CD4-positive, CD25-positive, alpha-beta regulatory T cell (primary cell): ENCODE results near the gene GSTT2B. TPM values are rescaled to one million over a fixed set of nuclear protein-coding genes. Genes with fewer than 3 reads are reported as not detected.
"Not testable (repeated sequence)": the region's sequence is repeated elsewhere in the genome, so short reads cannot be mapped to it uniquely, and the experiment has no call there.

Source experiments
- ATAC-seq, 2 donors: fragments of 150-1000 bp; cut with Tn5 transposase; one replicate each; pipeline ENCODE4 v1.10.0; 2021; ENCODE audit warnings: low read depth in 2 of 2, moderate number of reproducible peaks in 2 of 2, moderate library complexity in 1 of 2
- DNase-seq, 3 donors: peaks; one replicate each; pipeline versions ENCODE4 v3.0.0 to v3.0.0-alpha.2; 2012 to 2022; ENCODE audit warnings: mixed read lengths in 1 of 3
- H3K27ac ChIP-seq: one replicate; pipeline ENCODE4 v1.7.0; 2013; ENCODE audit warnings: mild to moderate bottlenecking, low read length; ENCODE audit not compliant: insufficient read depth, poor library complexity, severe bottlenecking
- H3K27me3 ChIP-seq: one replicate; pipeline ENCODE4 v1.7.0; 2013; ENCODE audit warnings: low read length; ENCODE audit not compliant: control insufficient read depth, insufficient read depth
- H3K36me3 ChIP-seq: one replicate; pipeline ENCODE4 v1.7.0; 2013; ENCODE audit warnings: mild to moderate bottlenecking, low read length, moderate library complexity; ENCODE audit not compliant: control insufficient read depth, insufficient read depth
- H3K4me1 ChIP-seq: 2 replicates; pipeline ENCODE4 v1.7.0; 2013; ENCODE audit warnings: mild to moderate bottlenecking, low read length; ENCODE audit not compliant: insufficient read depth, control insufficient read depth, poor library complexity, severe bottlenecking
- H3K4me3 ChIP-seq: one replicate; pipeline ENCODE4 v1.7.0; 2013; ENCODE audit warnings: low read depth, mild to moderate bottlenecking, low read length, moderate library complexity
- H3K9me3 ChIP-seq, 2 experiments: 1 replicate in 1 of 2; 2 replicates in 1 of 2; pipeline ENCODE4 v1.7.0; 2013; ENCODE audit warnings: low read length in 2 of 2, mild to moderate bottlenecking in 1 of 2, moderate library complexity in 1 of 2; ENCODE audit not compliant: control insufficient read depth in 2 of 2
- H3K27ac Mint-ChIP-seq, 3 donors: one replicate each; pipeline ENCODE4 v1.8.0; 2020 to 2022; ENCODE audit warnings: mild to moderate bottlenecking in 3 of 3, mixed read lengths in 3 of 3, moderate library complexity in 2 of 3
- H3K27me3 Mint-ChIP-seq: one replicate; pipeline ENCODE4 v1.8.0; 2022; ENCODE audit warnings: mild to moderate bottlenecking, mixed read lengths
- H3K36me3 Mint-ChIP-seq: one replicate; pipeline ENCODE4 v1.8.0; 2020; ENCODE audit warnings: mixed read lengths
- H3K4me1 Mint-ChIP-seq, 4 donors: one replicate each; pipeline ENCODE4 v1.8.0; 2020 to 2022; ENCODE audit warnings: mixed read lengths in 4 of 4, mild to moderate bottlenecking in 1 of 4
- H3K4me3 Mint-ChIP-seq, 4 donors: one replicate each; pipeline ENCODE4 v1.8.0; 2020 to 2022; ENCODE audit warnings: mild to moderate bottlenecking in 4 of 4, mixed read lengths in 4 of 4, moderate library complexity in 3 of 4
- H3K9me3 Mint-ChIP-seq, 7 donors: one replicate each; pipeline ENCODE4 v1.8.0; 2020 to 2022; ENCODE audit warnings: mixed read lengths in 7 of 7, mild to moderate bottlenecking in 3 of 7, moderate library complexity in 2 of 7
- polyA plus RNA-seq, 4 donors: library from polyadenylated mRNA; unstranded; fragments of 300-500 nt; fragmentation: Illumina TruSeq; gene quantifications; one replicate each; pipeline ENCODE4 v1.2.3, GENCODE V29; 2021
- total RNA-seq: library from RNA; stranded (reverse); gene quantifications from one replicate; pipeline ENCODE4 v1.2.3, GENCODE V29; 2022

The GSTT2B gene
- total and polyA plus RNA-seq, 5 donors from 2014 or later, result not detected

DNA sequence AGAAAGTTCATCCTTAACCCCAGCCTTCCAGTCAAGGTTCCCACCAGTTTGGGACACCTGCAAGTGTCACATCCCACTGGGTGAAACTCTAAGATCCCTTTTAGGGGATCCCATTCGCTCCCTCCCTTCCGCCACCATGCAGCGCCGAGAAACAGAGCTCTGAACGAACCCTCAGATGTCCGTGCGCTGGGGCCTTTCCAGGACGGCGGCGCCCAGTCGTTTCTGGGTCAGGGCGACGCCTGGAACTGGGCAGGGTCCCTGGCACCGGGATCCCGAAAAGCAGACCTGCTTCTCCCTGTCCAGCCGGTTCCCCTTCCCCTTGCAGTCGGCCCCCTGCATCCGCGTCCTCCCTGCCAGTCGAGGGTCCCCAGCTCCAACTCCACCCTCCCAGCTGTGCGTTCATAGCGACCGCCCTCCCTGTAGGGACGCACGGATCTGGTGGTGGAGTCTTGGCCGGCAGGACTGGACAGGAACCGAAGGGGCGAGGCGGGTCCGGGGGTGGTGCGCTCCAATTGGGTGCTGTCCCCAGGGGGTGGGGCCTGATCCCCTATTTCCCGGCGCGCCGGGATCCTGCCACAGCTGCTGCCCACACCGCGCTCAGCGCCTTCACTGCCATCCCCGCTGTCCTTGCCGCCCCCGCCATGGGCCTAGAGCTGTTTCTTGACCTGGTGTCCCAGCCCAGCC lies 18.7 kb upstream of the GSTT2B start, which contains the start of gene GSTT2:
TSS of gene GSTT2 (plus strand) at position 578 of the 684 bp plus-strand sequence.
- H3K4me1 Mint-ChIP-seq, H3K9me3 ChIP-seq, ATAC-seq, H3K9me3 Mint-ChIP-seq, H3K27ac ChIP-seq, DNase-seq, H3K4me1 ChIP-seq, H3K36me3 Mint-ChIP-seq, H3K27me3 Mint-ChIP-seq, H3K36me3 ChIP-seq, H3K4me3 Mint-ChIP-seq, H3K27me3 ChIP-seq, H3K4me3 ChIP-seq: not testable (repeated sequence)
- H3K27ac Mint-ChIP-seq, result peak within 1 kb of the TSS in 1 of 3 donors; percentile 38

DNA sequence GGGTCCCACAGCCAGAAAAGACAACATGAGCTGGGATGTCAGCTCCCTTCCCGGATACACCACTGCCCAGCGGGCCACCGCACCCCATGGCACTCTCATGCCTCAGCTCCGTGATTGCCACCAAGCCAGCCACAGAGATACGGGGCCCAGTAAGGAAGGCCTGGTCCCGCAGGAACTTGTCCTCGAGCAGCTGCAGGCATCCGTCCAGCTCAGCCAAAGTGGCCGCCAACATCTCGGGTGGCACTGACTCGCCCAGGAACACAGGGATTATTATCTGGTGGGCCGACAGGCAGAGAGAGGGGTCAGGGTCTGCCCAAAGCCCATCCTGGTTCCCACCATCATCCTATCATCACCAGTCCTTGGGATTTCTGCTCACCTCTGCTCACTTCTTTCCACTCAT lies 16.3 kb upstream of the GSTT2B start:
- ATAC-seq, H3K27me3 ChIP-seq, H3K36me3 Mint-ChIP-seq, H3K4me1 ChIP-seq, H3K4me1 Mint-ChIP-seq, H3K4me3 Mint-ChIP-seq, H3K9me3 Mint-ChIP-seq, H3K4me3 ChIP-seq, H3K27ac ChIP-seq, H3K27ac Mint-ChIP-seq, DNase-seq, H3K27me3 Mint-ChIP-seq, H3K9me3 ChIP-seq, H3K36me3 ChIP-seq: not testable (repeated sequence)

DNA sequence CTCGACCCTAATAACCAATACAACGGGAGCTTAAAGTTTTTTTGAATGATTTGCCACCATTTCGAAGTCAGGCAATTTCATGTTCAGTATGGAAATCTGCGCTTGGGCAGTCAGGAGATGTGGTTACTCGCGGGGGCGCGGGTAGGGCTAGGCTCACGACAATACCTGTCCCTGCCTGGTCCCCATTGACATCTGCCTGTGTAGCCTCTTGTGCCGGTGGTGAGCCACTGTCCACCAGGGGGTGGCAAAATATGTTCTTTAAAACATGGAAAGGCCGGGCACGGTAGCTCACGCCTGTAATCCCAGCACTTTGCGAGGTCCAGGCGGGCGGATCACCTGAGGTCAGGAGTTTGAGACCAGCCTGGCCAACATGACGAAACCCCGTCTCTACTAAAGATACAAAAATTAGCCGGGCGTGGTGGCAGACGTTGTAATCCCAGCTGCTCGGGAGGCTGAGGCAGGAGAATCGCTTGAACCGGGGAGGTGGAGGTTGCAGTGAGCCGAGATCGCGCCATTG lies 13.9 kb upstream of the GSTT2B start:
- not testable (repeated sequence) for H3K9me3 Mint-ChIP-seq, H3K36me3 Mint-ChIP-seq, H3K4me3 ChIP-seq, DNase-seq, H3K27me3 ChIP-seq, H3K9me3 ChIP-seq, H3K4me3 Mint-ChIP-seq, H3K4me1 ChIP-seq, H3K27ac Mint-ChIP-seq, H3K27ac ChIP-seq, H3K27me3 Mint-ChIP-seq
- peaks cover 6 to 20% (median 13%) of the 10 kb centered on the region in 4 donors for H3K4me1 Mint-ChIP-seq
- peaks cover 19% of the 10 kb centered on the region for H3K36me3 ChIP-seq
- peak in 1 of 2 donors; percentile 24 for ATAC-seq

DNA sequence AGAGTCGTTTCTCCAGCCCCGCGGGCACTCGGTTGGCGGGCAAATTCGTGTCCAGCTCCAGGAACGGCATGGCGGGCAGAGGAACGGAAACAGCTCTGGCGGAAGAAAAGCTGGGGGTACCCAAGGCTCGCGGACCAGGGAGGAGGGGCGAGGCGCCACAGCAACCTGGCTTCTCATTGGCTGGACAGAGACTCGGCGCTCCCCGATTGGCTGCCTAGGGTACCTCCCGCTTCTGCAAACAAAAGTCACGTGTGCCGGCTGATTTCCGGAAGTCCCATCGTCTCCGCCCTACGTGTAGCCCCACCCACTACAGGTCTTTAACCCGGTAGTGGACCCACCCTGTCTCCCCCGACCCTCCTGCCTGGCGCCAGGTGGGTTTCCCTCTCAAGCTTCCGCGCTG lies 13.3 kb upstream of the GSTT2B start, which contains the start of gene DDT:
TSS of gene DDT (minus strand) at position 97 of the 400 bp plus-strand sequence. CDS start at position 70, 27 bp downstream.
- not testable (repeated sequence) for H3K9me3 Mint-ChIP-seq, H3K4me1 ChIP-seq, H3K36me3 Mint-ChIP-seq, DNase-seq, H3K27me3 Mint-ChIP-seq, H3K4me3 ChIP-seq, H3K4me3 Mint-ChIP-seq, H3K27me3 ChIP-seq, H3K9me3 ChIP-seq, H3K27ac ChIP-seq, H3K27ac Mint-ChIP-seq
- peaks cover 21% of the 10 kb centered on the region for H3K36me3 ChIP-seq
- peaks cover 6 to 26% (median 15%) of the 10 kb centered on the region in 4 donors for H3K4me1 Mint-ChIP-seq
- ATAC-seq, result peak; percentile 95 to 97

DNA sequence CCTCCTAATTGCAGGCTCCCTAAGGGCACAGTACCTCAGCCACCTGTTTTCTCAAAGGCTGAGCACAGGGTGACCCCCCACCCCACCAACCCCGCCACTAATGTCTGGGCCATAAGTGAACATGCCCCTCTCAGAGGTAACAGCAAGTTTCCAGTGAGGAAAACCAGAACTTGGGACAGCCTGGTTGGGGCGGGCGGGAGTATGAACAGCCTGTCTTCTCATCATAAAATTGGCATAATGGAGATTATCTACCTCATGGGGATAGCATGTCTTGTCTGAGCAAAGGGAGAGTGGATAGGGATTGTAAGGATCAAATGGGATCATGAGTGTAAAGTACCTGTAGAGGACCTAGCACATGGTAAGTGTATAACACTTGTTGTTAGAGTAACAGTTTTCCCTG lies 10.9 kb upstream of the GSTT2B start:
- H3K36me3 Mint-ChIP-seq, H3K4me1 ChIP-seq, ATAC-seq, H3K27ac ChIP-seq, H3K9me3 ChIP-seq, DNase-seq, H3K4me3 ChIP-seq, H3K27me3 Mint-ChIP-seq, H3K27me3 ChIP-seq, H3K9me3 Mint-ChIP-seq: not testable (repeated sequence)
- peaks cover 21% of the 10 kb centered on the region for H3K36me3 ChIP-seq
- peak overlapping the region in 1 of 3 donors; percentile 35 for H3K27ac Mint-ChIP-seq
- H3K4me3 Mint-ChIP-seq, result peak overlapping the region in 3 of 4 donors; percentile 66 to 73 (median 69)
- peaks cover 6 to 30% (median 17%) of the 10 kb centered on the region in 4 donors for H3K4me1 Mint-ChIP-seq

DNA sequence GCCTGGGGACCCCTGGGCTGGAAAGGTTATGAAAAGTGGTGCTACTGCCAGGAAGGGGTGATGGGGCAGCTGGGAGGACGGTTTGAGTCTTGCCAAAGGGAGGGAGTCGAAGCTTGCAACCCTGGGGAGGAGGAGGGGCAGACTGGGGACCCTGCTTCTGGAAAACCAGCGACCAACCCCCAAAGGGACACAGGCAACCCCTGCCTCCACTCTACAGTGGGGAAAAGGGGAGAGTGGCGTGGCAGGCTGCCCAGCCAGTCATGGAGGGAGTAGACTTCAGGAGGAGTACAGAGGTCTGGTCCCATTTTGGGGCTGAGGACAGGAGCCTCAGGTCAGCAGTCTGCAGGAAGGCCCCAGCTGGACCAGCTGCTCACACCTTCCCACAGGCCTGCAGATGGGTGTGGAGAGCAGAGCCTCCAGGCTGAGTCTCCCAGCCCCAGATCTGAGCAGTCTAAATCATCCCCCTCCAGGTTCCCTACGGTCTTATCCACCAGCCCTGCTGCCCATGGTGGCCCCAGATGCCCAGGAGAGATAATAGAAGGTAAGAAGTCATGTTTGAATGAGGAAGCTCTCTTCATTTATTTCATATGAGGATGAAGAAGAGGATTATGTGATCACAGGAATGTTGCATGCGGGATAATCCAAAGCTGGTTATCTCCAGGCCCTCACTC lies 10.0 kb upstream of the GSTT2B start:
- Histone ChIP-seq H3K4me1 (peaks cover 6% of the 10 kb centered on the region), H3K9me3 (no peaks in the 10 kb centered on the region), H3K4me3 (no peak overlapping the region), H3K27ac (no peak overlapping the region), H3K27me3 (no peaks in the 10 kb centered on the region), H3K36me3 (peaks cover 21% of the 10 kb centered on the region)
- no peaks in the 10 kb centered on the region for H3K27me3 Mint-ChIP-seq
- DNase-seq (no peak), ATAC-seq (no peak)
- peaks cover 6 to 30% (median 17%) of the 10 kb centered on the region in 4 donors for H3K4me1 Mint-ChIP-seq
- H3K9me3 Mint-ChIP-seq, result peaks cover 0 to 2% (median 0%) of the 10 kb centered on the region in 7 donors
- peaks cover 10% of the 10 kb centered on the region for H3K36me3 Mint-ChIP-seq
- H3K4me3 Mint-ChIP-seq, result peak overlapping the region; percentile 29 to 69 (median 61)
- peak overlapping the region in 1 of 3 donors; percentile 35 for H3K27ac Mint-ChIP-seq

DNA sequence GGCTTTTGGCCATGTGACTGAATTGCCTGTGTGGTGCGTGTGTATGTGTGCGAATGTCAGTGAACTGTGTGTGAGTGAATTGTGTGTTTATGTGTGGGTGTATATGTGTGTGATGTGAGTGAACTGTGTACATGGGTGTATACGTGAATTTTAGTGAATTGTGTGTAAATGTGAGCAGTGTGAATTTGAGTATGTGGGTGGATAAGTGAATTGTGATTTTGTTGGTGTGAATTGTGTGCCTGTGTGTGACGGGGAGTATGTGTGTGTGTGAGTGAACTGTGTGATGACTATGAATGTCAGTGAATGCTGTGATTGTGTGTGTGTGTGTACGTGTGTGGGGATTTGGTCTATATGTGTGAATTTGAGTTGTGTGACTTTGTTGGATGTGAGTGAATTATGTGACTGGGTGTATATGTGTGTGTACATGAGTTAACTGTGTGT lies 9.2 kb upstream of the GSTT2B start:
- H3K9me3 Mint-ChIP-seq, result peaks cover 0 to 2% (median 0%) of the 10 kb centered on the region in 7 donors
- Histone ChIP-seq H3K4me3 (no peak overlapping the region), H3K27me3 (no peaks in the 10 kb centered on the region), H3K9me3 (no peaks in the 10 kb centered on the region), H3K4me1 (peaks cover 6% of the 10 kb centered on the region), H3K27ac (no peak overlapping the region), H3K36me3 (peaks cover 21% of the 10 kb centered on the region)
- H3K4me3 Mint-ChIP-seq, result peak overlapping the region in 2 of 4 donors; percentile 47 to 66
- peak overlapping the region in 1 of 3 donors; percentile 5 for H3K27ac Mint-ChIP-seq
- H3K36me3 Mint-ChIP-seq, result peaks cover 10% of the 10 kb centered on the region
- H3K4me1 Mint-ChIP-seq, result peaks cover 6 to 30% (median 17%) of the 10 kb centered on the region in 4 donors
- DNase-seq (no peak), ATAC-seq (no peak)
- no peaks in the 10 kb centered on the region for H3K27me3 Mint-ChIP-seq
